Keratinocyte (primary cell): Measurements from ENCODE around the gene BCAS3. TPM values are rescaled to one million over a fixed set of nuclear protein-coding genes. Genes with fewer than 3 reads are reported as not detected.

Experiments used
- DNase-seq: peaks from one replicate; pipeline ENCODE4 v3.0.0-alpha.2; 2011; ENCODE audit warnings: low read depth, missing footprints, low spot score
- FAIRE-seq: peaks from 2 replicates; lab custom pipeline; 2011; peaks lifted over from hg19 to GRCh38; lab: Jason Lieb, UNC
- H2AFZ ChIP-seq: 2 replicates; pipeline ENCODE4 v1.6.0; 2012; ENCODE audit warnings: low read length, control low read depth, inconsistent platforms; ENCODE audit not compliant: control insufficient read depth
- H3K27ac ChIP-seq: 2 replicates; pipeline ENCODE4 v1.5.1; 2011; ENCODE audit warnings: low read length; ENCODE audit not compliant: control insufficient read depth, insufficient read depth
- H3K27me3 ChIP-seq: 3 replicates; pipeline ENCODE4 v1.6.0; 2011; ENCODE audit warnings: low read length; ENCODE audit not compliant: control insufficient read depth, insufficient read depth; ENCODE audit errors: extremely low read depth
- H3K36me3 ChIP-seq, 2 experiments: 2 replicates in 1 of 2; 3 replicates in 1 of 2; pipeline ENCODE4 v1.5.1; 2011; ENCODE audit warnings: low read length in 2 of 2, mild to moderate bottlenecking in 1 of 2; ENCODE audit not compliant: control insufficient read depth in 2 of 2, insufficient read depth in 2 of 2; ENCODE audit errors: extremely low read depth in 1 of 2
- H3K4me1 ChIP-seq: 3 replicates; pipeline ENCODE4 v1.5.1; 2011; ENCODE audit warnings: low read length; ENCODE audit not compliant: control insufficient read depth, insufficient read depth; ENCODE audit errors: extremely low read depth
- H3K4me2 ChIP-seq: 3 replicates; pipeline ENCODE4 v1.6.0; 2011; ENCODE audit warnings: low read depth, low read length; ENCODE audit not compliant: control insufficient read depth, insufficient read depth; ENCODE audit errors: extremely low read depth
- H3K4me3 ChIP-seq, 3 experiments: fragments of 200-600 bp in 1 of 3; sonication (generic) in 1 of 3; 2 replicates in 2 of 3; 3 replicates in 1 of 3; pipeline ENCODE4 v1.5.1; 2011 to 2016; ENCODE audit warnings: low read length in 3 of 3, mild to moderate bottlenecking in 3 of 3, control low read depth in 2 of 3, inconsistent platforms in 1 of 3, low read depth in 1 of 3, mixed read lengths in 1 of 3, mixed run types in 1 of 3, moderate library complexity in 1 of 3; ENCODE audit not compliant: control insufficient read depth in 2 of 3, insufficient read depth in 2 of 3; ENCODE audit errors: extremely low read depth in 1 of 3
- H3K79me2 ChIP-seq: 2 replicates; pipeline ENCODE4 v1.6.0; 2012; ENCODE audit warnings: low read length; ENCODE audit not compliant: control insufficient read depth, insufficient read depth
- H3K9ac ChIP-seq: 3 replicates; pipeline ENCODE4 v1.6.0; 2011; ENCODE audit warnings: low read length; ENCODE audit not compliant: control insufficient read depth, insufficient read depth; ENCODE audit errors: extremely low read depth
- H3K9me1 ChIP-seq: 3 replicates; pipeline ENCODE4 v1.6.0; 2011; ENCODE audit warnings: low read length; ENCODE audit not compliant: control insufficient read depth, insufficient read depth; ENCODE audit errors: extremely low read depth
- H3K9me3 ChIP-seq: 2 replicates; pipeline ENCODE4 v1.5.1; 2012; ENCODE audit warnings: low read depth, low read length; ENCODE audit not compliant: control insufficient read depth
- H4K20me1 ChIP-seq: 3 replicates; pipeline ENCODE4 v1.6.0; 2011; ENCODE audit warnings: low read length; ENCODE audit not compliant: control insufficient read depth, insufficient read depth; ENCODE audit errors: extremely low read depth
- CTCF ChIP-seq, 3 experiments: IDR thresholded peaks in 1 of 3; conservative IDR thresholded peaks in 1 of 3; optimal IDR thresholded peaks in 1 of 3; 2 replicates in 2 of 3; 3 replicates in 1 of 3; pipeline versions ENCODE3 to v1.5.1; 2011; ENCODE audit warnings: low read length in 3 of 3, mild to moderate bottlenecking in 3 of 3, moderate library complexity in 2 of 3, control low read depth in 1 of 3, inconsistent platforms in 1 of 3; ENCODE audit not compliant: insufficient read depth in 2 of 3; ENCODE audit errors: extremely low read depth in 1 of 3
- EZH2 ChIP-seq: IDR thresholded peaks from one replicate; pipeline ENCODE4 v1.6.1; 2012; ENCODE audit warnings: inconsistent platforms, mild to moderate bottlenecking, low read length, moderate library complexity
- dilution Hi-C: fragments of 300-500 bp; cut with MboI; formaldehyde crosslinking; loops from one replicate; pipeline ENCODE4 v1.7.0; 2020; ENCODE audit warnings: low sequenced_read_pairs; ENCODE audit not compliant: extremely low pct_ligation_motif_present
- polyA plus RNA-seq, 5 experiments: library from polyadenylated mRNA; depleted of rRNA in 3 of 5; stranded (reverse) in 3 of 5; stranded (forward) in 1 of 5; unstranded in 1 of 5; fragments of >200 nt; gene quantifications; 1 replicate in 1 of 5; 2 replicates in 3 of 5; 3 replicates in 1 of 5; pipeline versions ENCODE4 v1.2.1 to v1.2.3, GENCODE V29; 2011 to 2012; ENCODE audit warnings: missing spikeins in 2 of 5, low read depth in 1 of 5, low replicate concordance in 1 of 5

The BCAS3 gene
- polyA plus RNA-seq, 1 donor (not counting 4 experiments of a cell fraction or from before 2014, with no cell fraction given) = 11.8 TPM

- dilution Hi-C loops = no loop called here
- Histone ChIP-seq H3K4me3 (no peak overlapping the region), H3K27ac (no peak overlapping the region), H3K4me1 (no peaks in the 10 kb centered on the region), H3K9me1 (no peaks in the 10 kb centered on the region), H3K36me3 (no peaks in the 10 kb centered on the region), H2AFZ (no peak overlapping the region), H3K9ac (no peak overlapping the region), H3K9me3 (no peaks in the 10 kb centered on the region), H3K27me3 (no peaks in the 10 kb centered on the region), H4K20me1 (no peaks in the 10 kb centered on the region), H3K79me2 (no peaks in the 10 kb centered on the region), H3K4me2 (no peak overlapping the region)
- TF ChIP-seq CTCF (optimal IDR thresholded peaks at IDR 0.05 in 1 of 3, IDR thresholded peaks at IDR 0.05 in 1 of 3, conservative IDR thresholded peaks at IDR 0.05 in 1 of 3; ENCODE audit: extremely low read depth in 1 of 3, insufficient read depth in 2 of 3, low read length in 3 of 3) (no peak), EZH2 (no peak)
- no peak for DNase-seq
- no peak for FAIRE-seq
Measured at GRCh38 chr17:61135782-61136181, 458.1 kb downstream of the BCAS3 start.

DNA sequence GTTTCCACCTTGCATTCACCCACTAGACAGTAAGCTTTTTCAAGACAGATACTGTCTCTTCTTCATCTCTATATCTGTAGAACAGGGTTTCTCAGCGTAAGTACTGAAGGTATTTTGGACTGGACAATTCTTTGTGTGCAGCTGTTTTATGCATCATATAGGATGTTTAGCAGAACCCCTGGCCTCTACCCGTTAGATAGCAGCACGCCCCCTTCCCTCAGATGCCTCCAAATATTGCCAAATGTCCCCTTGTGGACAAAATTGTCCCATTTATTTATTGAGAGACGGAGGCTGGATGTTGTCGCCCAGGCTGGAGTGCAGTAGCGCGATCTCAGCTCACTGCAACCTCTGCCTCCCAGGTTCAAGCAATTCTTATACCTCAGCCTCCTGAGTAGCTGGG is 458.6 kb downstream of the BCAS3 start:
- Histone ChIP-seq H3K4me3 (no peak overlapping the region), H3K9ac (no peak overlapping the region), H3K27me3 (no peaks in the 10 kb centered on the region), H3K9me1 (no peaks in the 10 kb centered on the region), H2AFZ (no peak overlapping the region), H3K27ac (no peak overlapping the region), H3K9me3 (no peaks in the 10 kb centered on the region), H3K4me2 (no peak overlapping the region), H3K79me2 (no peaks in the 10 kb centered on the region), H3K36me3 (no peaks in the 10 kb centered on the region), H4K20me1 (no peaks in the 10 kb centered on the region), H3K4me1 (no peaks in the 10 kb centered on the region)
- dilution Hi-C loops = no loop called here
- FAIRE-seq (no peak), DNase-seq (no peak)
- TF ChIP-seq CTCF (optimal IDR thresholded peaks at IDR 0.05 in 1 of 3, IDR thresholded peaks at IDR 0.05 in 1 of 3, conservative IDR thresholded peaks at IDR 0.05 in 1 of 3; ENCODE audit: extremely low read depth in 1 of 3, insufficient read depth in 2 of 3, low read length in 3 of 3) (no peak), EZH2 (no peak)
